Mammary epithelial cell (primary cell): ENCODE results near the gene MAPK8.

Experiments
- EZH2 ChIP-seq: IDR thresholded peaks from 2 replicates; pipeline ENCODE4 v1.6.1; 2012; ENCODE audit warnings: low read length, inconsistent platforms, borderline replicate concordance
- TF ChIP-seq, protein P1 (sequence below), 2 donors: IDR thresholded peaks in 1 of 2; conservative IDR thresholded peaks in 1 of 2; 2 replicates each; pipeline ENCODE4 v1.5.1; 2011 to 2012; ENCODE audit warnings: inconsistent platforms in 2 of 2, low read length in 2 of 2, mild to moderate bottlenecking in 2 of 2, control low read depth in 1 of 2, low read depth in 1 of 2; ENCODE audit not compliant: insufficient read depth in 1 of 2; ENCODE audit errors: extremely low read depth in 1 of 2

GRCh38 chr10:48484911-48485310 is 178.4 kb downstream of the MAPK8 start:
- TF ChIP-seq, protein P1, sequence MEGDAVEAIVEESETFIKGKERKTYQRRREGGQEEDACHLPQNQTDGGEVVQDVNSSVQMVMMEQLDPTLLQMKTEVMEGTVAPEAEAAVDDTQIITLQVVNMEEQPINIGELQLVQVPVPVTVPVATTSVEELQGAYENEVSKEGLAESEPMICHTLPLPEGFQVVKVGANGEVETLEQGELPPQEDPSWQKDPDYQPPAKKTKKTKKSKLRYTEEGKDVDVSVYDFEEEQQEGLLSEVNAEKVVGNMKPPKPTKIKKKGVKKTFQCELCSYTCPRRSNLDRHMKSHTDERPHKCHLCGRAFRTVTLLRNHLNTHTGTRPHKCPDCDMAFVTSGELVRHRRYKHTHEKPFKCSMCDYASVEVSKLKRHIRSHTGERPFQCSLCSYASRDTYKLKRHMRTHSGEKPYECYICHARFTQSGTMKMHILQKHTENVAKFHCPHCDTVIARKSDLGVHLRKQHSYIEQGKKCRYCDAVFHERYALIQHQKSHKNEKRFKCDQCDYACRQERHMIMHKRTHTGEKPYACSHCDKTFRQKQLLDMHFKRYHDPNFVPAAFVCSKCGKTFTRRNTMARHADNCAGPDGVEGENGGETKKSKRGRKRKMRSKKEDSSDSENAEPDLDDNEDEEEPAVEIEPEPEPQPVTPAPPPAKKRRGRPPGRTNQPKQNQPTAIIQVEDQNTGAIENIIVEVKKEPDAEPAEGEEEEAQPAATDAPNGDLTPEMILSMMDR (conservative IDR thresholded peaks at IDR 0.05 in 1 of 2, IDR thresholded peaks at IDR 0.05 in 1 of 2; ENCODE audit: extremely low read depth in 1 of 2, insufficient read depth in 1 of 2, low read depth in 1 of 2, low read length in 2 of 2), result no peak
- TF ChIP-seq EZH2, result no peak
